GM21723 (cell line): ENCODE measurements around the gene PATJ.
"Not testable (repeated sequence)": the region's sequence is repeated elsewhere in the genome, so short reads cannot be mapped to it uniquely, and the experiment has no call there.

Experiments used
- ATAC-seq: cut with Tn5 transposase; IDR thresholded peaks from one replicate; pipeline ENCODE4 v1.9.1; 2021; ENCODE audit warnings: mild to moderate bottlenecking, moderate library complexity; ENCODE audit not compliant: unreplicated experiment

The PATJ gene

DNA sequence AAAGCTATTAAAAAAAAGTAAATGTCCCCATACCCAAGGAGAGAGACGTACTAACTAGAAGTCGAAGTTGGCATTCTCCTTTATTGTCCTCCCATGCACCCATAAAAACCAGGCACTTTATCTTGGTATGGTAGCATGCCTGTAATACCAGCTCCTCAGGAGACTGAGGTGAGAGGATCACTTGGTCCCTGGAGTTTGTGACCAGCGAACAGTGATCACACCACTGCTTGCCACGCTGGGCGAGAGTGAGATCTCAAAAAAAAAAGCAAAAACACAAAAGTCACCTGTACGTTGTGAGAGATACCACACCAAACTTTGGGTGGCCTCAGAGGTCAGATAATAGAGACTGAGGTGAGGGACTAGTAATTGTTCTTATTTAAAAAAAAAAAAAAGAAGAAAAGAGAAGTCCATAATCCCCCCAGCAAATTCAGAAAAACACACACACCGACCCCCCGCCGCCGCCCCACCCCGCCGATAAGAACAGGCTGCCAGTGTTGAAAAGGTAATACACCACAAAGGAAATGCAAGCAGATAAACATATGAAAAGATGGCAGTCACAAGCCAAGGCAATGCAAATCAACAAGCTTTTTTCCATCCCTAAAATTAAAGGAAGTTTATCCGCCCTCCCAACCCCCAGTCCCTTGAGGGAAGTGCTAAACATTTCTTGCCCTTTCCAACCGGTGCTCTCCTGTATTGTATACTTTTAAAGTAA lies 455.9 kb downstream of the PATJ start:
- ATAC-seq: no peak

GRCh38 chr1:62198781-62199125 lies 456.5 kb downstream of the PATJ start:
- no peak for ATAC-seq

DNA sequence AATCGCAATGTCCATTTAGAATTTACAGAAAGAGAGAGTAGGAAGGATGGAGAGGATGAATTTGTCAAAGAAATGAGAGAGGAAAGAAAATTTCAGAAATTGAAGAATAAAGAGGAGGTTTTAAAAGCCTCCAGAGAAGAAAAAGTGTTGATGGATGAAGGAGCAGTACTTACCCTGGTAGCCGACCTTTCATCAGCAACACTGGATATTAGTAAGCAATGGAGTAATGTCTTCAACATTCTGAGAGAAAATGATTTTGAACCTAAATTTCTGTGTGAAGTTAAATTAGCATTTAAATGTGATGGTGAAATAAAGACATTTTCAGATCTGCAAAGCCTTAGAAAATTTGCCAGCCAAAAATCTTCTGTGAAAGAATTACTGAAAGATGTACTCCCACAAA lies 464.9 kb downstream of the PATJ start:
- ATAC-seq: no peak

- ATAC-seq: no peak
These were observed 465.8 kb downstream of the PATJ start for GRCh38 chr1:62208087-62208486.

- no peak for ATAC-seq
These were observed 466.7 kb downstream of the PATJ start for GRCh38 chr1:62208970-62209369.

- ATAC-seq: no peak
These were observed 467.8 kb downstream of the PATJ start for GRCh38 chr1:62209931-62210595.

GRCh38 chr1:62210960-62211359 lies 468.7 kb downstream of the PATJ start:
- no peak for ATAC-seq

GRCh38 chr1:62212411-62212810 lies 470.1 kb downstream of the PATJ start:
- no peak for ATAC-seq

- no peak for ATAC-seq
These were observed 471.0 kb downstream of the PATJ start for GRCh38 chr1:62213075-62213914.

GRCh38 chr1:62218604-62219003 lies 476.3 kb downstream of the PATJ start:
- ATAC-seq: no peak

DNA sequence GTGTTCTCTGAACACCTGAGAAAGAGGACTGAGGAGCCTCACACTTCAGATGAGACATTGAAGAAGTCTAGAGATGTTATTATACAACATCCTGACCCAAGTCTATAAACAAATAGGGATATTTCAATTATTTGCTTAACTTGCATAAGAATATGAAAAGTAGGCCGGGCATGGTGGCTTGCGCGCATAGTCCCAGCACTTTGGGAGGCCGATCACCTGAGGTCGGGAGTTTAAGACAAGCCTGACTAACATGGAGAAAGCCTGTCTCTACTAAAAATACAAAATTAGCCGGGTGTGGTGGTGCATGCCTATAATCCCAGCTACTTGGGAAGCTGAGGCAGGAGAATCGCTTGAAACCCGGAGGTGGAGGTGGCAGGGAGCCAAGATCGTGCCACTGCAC lies 478.2 kb downstream of the PATJ start:
- ATAC-seq: not testable (repeated sequence)

DNA sequence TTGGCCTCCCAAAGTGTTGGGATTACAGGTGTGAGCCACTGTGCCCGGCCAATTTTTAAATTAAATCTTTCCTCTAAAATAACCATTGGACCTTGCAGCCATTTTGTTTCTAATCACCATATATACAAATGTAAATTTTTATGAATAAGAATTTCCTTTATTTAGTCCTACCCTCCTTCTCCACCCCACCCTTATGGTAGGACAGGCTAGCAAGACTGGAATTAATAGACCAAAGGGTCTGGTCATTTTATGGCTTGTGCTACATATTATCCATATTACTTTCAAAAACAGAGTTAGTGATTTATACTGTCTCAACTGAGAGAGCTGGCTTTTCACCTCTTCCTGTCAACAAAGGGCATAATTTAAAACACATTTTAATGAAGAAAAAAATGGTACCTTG lies 478.9 kb downstream of the PATJ start:
- no peak for ATAC-seq

- no peak for ATAC-seq
These were observed 480.0 kb downstream of the PATJ start for GRCh38 chr1:62222321-62222720.

- no peak for ATAC-seq
These were observed 481.9 kb downstream of the PATJ start for GRCh38 chr1:62224182-62224581.

DNA sequence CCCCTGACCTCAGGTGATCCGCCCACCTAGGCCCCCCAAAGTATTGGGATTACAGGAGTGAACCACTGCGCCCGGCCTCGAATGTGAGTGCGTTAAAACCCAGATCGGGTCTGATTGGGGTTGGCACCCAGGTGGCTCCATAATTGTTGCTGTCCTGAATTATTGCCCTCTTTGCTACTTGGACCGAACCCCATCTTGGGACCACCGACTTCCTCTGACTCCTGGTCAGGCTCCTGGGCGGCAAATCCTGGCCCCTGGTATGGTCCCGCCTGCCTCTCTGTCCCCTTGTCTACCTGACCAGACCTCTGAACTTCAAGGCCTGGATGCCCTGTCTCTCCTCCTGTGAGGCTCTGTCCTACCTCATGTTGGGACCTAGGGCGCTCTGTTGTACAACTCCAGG lies 485.2 kb downstream of the PATJ start:
- ATAC-seq: no peak
